Measurements from ENCODE around the gene OR14I1. TPM values are rescaled to one million over a fixed set of nuclear protein-coding genes. Genes with fewer than 3 reads are reported as not detected.
A peak's percentile ranks its signal among the peaks of the same experiment; 100 is the strongest.

Gene OR14I1
- total and polyA plus RNA-seq, 11 donors = not detected

DNA sequence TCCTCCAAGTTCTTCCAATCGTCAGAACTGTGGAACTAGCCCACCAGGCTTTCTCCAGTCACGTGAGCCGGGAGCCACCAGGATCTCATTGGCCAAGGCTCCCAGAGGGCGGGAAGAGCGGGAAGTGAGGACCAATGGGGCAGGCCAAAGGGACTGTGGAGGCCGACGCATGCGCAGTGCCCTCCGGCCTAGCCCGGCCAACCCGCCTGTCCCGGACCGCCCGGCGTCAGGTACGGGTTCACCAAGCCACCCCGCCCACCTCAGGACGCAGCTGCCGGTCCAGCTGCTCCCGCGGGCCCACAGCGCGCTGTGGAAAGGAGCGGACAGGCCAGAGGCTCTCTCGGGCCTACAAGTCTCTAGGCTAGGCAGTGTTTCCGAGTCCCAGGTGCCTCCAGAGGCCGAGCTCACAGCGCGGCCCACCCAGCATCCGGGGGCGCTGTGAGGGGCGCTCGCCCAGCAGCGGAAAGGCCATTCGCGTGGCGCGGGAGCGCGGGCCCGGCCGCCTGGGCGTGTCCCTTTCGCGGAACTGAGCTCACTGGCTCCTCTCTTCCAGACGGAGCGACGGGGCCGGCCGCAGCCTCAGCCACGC is 10.9 kb downstream of the OR14I1 start:
- DNase-seq = no peak
- ATAC-seq = no peak
- H3K4me3 ChIP-seq = no peak overlapping the region

DNA sequence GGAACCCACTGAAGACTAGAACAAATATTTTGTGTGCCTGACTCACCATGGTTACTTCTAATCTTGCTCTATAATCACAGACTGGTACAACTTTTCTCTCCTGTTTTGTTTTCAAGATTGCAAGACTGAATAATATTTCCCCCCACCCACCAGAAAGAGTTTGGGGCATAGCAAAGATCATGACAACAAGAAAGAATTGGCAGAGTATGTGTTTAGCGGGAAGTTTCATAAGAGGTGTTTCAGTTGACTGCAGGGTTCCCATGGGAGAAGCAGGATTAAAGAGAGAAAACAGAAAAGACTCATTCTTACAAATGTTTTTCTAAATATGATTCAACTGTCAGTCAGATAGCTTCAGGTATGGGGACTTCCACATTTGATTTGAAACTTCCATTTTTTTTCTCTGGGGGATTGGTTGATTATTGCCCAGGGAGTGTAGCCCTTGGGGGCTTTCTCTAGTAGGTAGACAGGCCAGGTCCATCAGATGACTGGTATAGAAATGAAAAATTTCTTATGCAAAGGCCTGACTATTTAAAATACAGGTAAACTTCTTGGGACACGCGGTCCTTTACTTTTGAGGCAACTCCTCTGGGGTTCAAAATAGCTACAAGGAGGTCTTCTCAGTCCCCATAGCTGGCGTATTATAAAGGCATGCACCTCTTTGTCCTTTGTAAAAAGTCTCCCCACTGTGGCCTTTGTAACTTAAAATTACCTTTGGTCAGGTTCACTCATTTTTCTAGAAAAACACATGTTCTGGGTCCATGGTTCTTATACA is 13.9 kb downstream of the OR14I1 start:
- ATAC-seq (no peak), DNase-seq (no peak)
- H3K27me3 ChIP-seq = peaks cover 0 to 10% (median 0%) of the 10 kb centered on the region in 9 donors
- WGBS, 4 donors = 74 to 93% (median 78%) methylated on average over 4 of the region's 4 CpGs
- TF ChIP-seq, protein P1, sequence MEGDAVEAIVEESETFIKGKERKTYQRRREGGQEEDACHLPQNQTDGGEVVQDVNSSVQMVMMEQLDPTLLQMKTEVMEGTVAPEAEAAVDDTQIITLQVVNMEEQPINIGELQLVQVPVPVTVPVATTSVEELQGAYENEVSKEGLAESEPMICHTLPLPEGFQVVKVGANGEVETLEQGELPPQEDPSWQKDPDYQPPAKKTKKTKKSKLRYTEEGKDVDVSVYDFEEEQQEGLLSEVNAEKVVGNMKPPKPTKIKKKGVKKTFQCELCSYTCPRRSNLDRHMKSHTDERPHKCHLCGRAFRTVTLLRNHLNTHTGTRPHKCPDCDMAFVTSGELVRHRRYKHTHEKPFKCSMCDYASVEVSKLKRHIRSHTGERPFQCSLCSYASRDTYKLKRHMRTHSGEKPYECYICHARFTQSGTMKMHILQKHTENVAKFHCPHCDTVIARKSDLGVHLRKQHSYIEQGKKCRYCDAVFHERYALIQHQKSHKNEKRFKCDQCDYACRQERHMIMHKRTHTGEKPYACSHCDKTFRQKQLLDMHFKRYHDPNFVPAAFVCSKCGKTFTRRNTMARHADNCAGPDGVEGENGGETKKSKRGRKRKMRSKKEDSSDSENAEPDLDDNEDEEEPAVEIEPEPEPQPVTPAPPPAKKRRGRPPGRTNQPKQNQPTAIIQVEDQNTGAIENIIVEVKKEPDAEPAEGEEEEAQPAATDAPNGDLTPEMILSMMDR (IDR thresholded peaks at IDR 0.05) = no peak
- TF ChIP-seq POLR2A (IDR thresholded peaks at IDR 0.05) = no peak
- no peak overlapping the region for H3K4me3 ChIP-seq
- no peaks in the 10 kb centered on the region for H3K36me3 ChIP-seq
- H3K27ac ChIP-seq = no peak overlapping the region
- no peaks in the 10 kb centered on the region for H3K4me1 ChIP-seq
- peaks cover 0 to 5% (median 0%) of the 10 kb centered on the region in 12 donors for H3K9me3 ChIP-seq
- intact Hi-C loops (cut with DNase I) = no loop called here

More for the DNA sequence above, 10.9 kb downstream of the OR14I1 start:
- intact Hi-C loops (cut with DNase I) = no loop called here
- H3K36me3 ChIP-seq = no peaks in the 10 kb centered on the region
- H3K27ac ChIP-seq = no peak overlapping the region
- peaks cover 0 to 5% (median 0%) of the 10 kb centered on the region in 12 donors for H3K9me3 ChIP-seq
- no peak for TF ChIP-seq POLR2A (IDR thresholded peaks at IDR 0.05)
- TF ChIP-seq, protein P1 (IDR thresholded peaks at IDR 0.05) = no peak
- WGBS, 4 donors = 63 to 86% (median 73%) methylated on average over 14 to 51 of the region's 51 CpGs
- no peaks in the 10 kb centered on the region for H3K4me1 ChIP-seq
- peaks cover 0 to 10% (median 0%) of the 10 kb centered on the region in 9 donors for H3K27me3 ChIP-seq

DNA sequence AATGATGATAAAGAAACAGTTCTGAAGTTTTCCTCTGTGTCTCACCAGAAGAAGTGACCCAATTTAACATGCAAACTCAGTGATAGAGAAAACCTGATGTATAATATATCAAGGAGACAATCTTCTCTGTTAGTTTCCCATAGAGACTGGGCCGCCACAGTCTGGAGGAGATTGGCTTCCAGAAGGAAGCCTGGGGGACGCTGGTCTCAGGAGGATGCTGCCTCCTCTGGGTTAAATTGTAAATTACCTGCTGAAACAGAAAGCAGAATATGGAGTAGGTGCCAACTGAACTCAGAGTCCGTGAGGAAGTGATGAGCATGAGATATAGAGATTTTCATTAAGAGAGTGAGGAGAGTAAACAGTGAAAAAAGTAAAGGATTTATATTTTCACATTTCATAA is 15.8 kb downstream of the OR14I1 start:
- DNase-seq (no peak), ATAC-seq (no peak)
- H3K27ac ChIP-seq = no peak overlapping the region
- H3K27me3 ChIP-seq = peaks cover 0 to 6% (median 0%) of the 10 kb centered on the region in 9 donors
- peaks cover 0 to 5% (median 0%) of the 10 kb centered on the region in 12 donors for H3K9me3 ChIP-seq
- 22 to 46% (median 33%) methylated on average over 3 of the region's 3 CpGs for WGBS, 4 donors
- H3K36me3 ChIP-seq = no peaks in the 10 kb centered on the region
- no peak overlapping the region for H3K4me3 ChIP-seq
- H3K4me1 ChIP-seq = no peaks in the 10 kb centered on the region
- intact Hi-C loops (cut with DNase I) = no loop called here
- TF ChIP-seq, protein P1 (IDR thresholded peaks at IDR 0.05) = peak in 1 of 12 donors; percentile 5
- TF ChIP-seq POLR2A (IDR thresholded peaks at IDR 0.05) = no peak

DNA sequence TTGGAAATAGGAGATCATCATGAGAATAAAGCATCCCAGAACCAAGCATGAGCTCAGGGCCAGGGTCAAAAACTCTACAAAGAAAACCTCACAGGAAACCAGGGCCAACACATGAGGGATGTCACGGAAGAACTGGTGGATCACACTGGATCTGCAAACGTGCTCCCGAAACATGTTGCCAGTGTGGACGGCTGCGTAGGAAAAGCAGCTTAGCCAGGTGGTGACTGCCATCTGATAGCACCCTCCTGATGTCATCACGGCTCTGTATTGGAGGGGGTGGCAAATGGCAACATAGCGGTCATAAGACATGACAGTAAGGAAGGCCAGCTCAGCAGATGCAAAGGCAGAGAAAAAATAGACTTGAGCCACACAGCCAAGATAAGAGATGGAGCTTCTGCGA is 20.9 kb downstream of the OR14I1 start:
- Histone ChIP-seq H3K27me3 (peaks cover 0 to 4% (median 0%) of the 10 kb centered on the region in 9 donors), H3K4me3 (no peak overlapping the region), H3K4me1 (no peaks in the 10 kb centered on the region), H3K36me3 (no peaks in the 10 kb centered on the region), H3K27ac (no peak overlapping the region), H3K9me3 (no peaks in the 10 kb centered on the region)
- intact Hi-C loops (cut with DNase I) = no loop called here
- TF ChIP-seq, protein P1 (IDR thresholded peaks at IDR 0.05) = no peak
- TF ChIP-seq POLR2A (IDR thresholded peaks at IDR 0.05) = no peak
- DNase-seq (no peak), ATAC-seq (no peak)
- WGBS, 4 donors = 78 to 81% (median 78%) methylated on average over 8 of the region's 8 CpGs
